Calu3 (cell line): ENCODE results near the gene ZNF609. TPM values are rescaled to one million over a fixed set of nuclear protein-coding genes. Genes with fewer than 3 reads are reported as not detected.

ENCODE experiments used
- BruUV-seq: library from RNA; stranded (reverse); fragments of 400-500 nt; replicated peaks from 2 replicates; lab custom pipeline; 2021; lab: Mats Ljungman, UMichigan
- CTCF ChIA-PET: fragments of 300-600 bp; sonication (Branson Sonifier 250); formaldehyde crosslinking; loops from one replicate; lab custom pipeline; 2022; ENCODE audit warnings: antibody characterized with exemption; lab: Charles Lee
- DNase-seq: peaks from one replicate; pipeline ENCODE4 v3.0.0; 2022
- H3K27ac Mint-ChIP-seq: one replicate; pipeline ENCODE4 v1.8.0; 2022; ENCODE audit warnings: mixed read lengths; ENCODE audit not compliant: unreplicated experiment
- H3K27me3 Mint-ChIP-seq: one replicate; pipeline ENCODE4 v1.8.0; 2022; ENCODE audit warnings: mixed read lengths; ENCODE audit not compliant: unreplicated experiment
- H3K36me3 Mint-ChIP-seq: one replicate; pipeline ENCODE4 v1.8.0; 2022; ENCODE audit warnings: mild to moderate bottlenecking, moderate library complexity, mixed read lengths; ENCODE audit not compliant: insufficient read depth, unreplicated experiment
- H3K4me1 Mint-ChIP-seq: one replicate; pipeline ENCODE4 v1.8.0; 2022; ENCODE audit warnings: mild to moderate bottlenecking, low read depth, mixed read lengths; ENCODE audit not compliant: unreplicated experiment
- H3K4me3 Mint-ChIP-seq: one replicate; pipeline ENCODE4 v1.8.0; 2022; ENCODE audit warnings: mild to moderate bottlenecking, low read depth, moderate library complexity, mixed read lengths; ENCODE audit not compliant: unreplicated experiment
- H3K9me3 Mint-ChIP-seq: one replicate; pipeline ENCODE4 v1.8.0; 2022; ENCODE audit warnings: low read depth, mixed read lengths; ENCODE audit not compliant: unreplicated experiment
- intact Hi-C: fragments of 100-400 bp; cut with micrococcal nuclease; formaldehyde crosslinking; loops from one replicate; pipeline ENCODE4 v1.10.0; 2022; ENCODE audit not compliant: unreplicated experiment
- total RNA-seq: library from RNA; stranded (reverse); gene quantifications from 2 replicates; pipeline ENCODE4 v1.2.3, GENCODE V29; 2022
- TF ChIP-seq, protein P1 (sequence below): fragments of 200-600 bp; IDR thresholded peaks from one replicate; pipeline ENCODE4 v1.8.0; 2022; ENCODE audit warnings: antibody characterized with exemption; ENCODE audit not compliant: unreplicated experiment

The ZNF609 gene
- total RNA-seq, 1 experiment from 2014 or later = 50.6 TPM

DNA sequence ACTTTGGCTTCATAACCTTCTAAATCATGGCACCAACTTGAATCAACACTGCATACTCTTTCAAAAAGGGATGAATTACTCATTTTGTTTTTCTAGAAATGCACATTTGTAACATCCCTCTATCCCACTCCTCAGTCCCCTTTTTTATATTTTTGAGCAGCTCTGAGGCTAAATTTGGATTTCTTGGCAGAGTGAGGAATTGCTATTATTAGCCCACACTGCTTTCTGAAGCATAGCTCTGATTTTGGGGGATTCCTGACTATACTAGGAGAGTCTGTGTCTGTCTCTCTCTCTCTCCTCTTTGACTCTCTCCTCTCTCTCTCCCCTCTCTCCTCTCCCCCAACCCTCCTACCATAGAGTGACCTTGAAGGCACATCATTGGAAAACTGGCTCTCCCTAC is 238.4 kb downstream of the ZNF609 start:
- H3K9me3 Mint-ChIP-seq = no peaks in the 10 kb centered on the region
- DNase-seq = no peak
- intact Hi-C loops = no loop called here
- peaks cover 45% of the 10 kb centered on the region for H3K36me3 Mint-ChIP-seq
- no TSS peak for BruUV-seq
- H3K4me3 Mint-ChIP-seq = no peak overlapping the region
- no peaks in the 10 kb centered on the region for H3K27me3 Mint-ChIP-seq
- TF ChIP-seq, protein P1, sequence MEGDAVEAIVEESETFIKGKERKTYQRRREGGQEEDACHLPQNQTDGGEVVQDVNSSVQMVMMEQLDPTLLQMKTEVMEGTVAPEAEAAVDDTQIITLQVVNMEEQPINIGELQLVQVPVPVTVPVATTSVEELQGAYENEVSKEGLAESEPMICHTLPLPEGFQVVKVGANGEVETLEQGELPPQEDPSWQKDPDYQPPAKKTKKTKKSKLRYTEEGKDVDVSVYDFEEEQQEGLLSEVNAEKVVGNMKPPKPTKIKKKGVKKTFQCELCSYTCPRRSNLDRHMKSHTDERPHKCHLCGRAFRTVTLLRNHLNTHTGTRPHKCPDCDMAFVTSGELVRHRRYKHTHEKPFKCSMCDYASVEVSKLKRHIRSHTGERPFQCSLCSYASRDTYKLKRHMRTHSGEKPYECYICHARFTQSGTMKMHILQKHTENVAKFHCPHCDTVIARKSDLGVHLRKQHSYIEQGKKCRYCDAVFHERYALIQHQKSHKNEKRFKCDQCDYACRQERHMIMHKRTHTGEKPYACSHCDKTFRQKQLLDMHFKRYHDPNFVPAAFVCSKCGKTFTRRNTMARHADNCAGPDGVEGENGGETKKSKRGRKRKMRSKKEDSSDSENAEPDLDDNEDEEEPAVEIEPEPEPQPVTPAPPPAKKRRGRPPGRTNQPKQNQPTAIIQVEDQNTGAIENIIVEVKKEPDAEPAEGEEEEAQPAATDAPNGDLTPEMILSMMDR = no peak
- H3K27ac Mint-ChIP-seq = no peak overlapping the region
- H3K4me1 Mint-ChIP-seq = peaks cover 45% of the 10 kb centered on the region
- CTCF ChIA-PET = no interaction called here

DNA sequence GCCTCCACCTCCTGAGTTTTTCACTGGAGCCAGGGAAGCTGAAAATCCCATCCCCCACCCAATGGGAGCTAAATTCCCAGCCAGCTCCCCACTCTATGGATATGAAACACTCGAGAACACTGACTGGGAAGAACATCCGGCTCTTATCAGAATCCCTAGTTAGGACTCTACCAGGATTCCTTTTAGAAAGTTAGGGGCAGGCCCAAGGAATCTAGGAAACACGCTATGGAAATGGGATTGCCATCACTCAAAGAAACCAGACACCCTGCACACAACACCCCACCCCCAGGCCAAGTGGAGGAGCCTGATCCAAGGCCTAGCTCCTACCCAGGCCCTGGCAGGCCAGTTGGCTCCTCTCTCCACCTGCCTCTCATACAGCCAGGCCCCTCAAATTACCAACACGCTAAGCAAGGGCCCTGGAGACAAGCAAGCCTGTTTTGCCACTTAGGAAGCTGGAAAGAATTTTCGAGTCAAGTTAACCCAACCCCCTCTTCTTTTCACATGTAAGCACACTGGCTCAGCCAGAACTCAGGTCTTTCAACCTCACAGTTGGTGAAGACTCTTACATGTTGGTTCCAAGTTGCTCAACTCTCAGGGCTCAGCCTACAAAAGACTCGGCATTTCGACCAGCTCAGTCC is 239.5 kb downstream of the ZNF609 start:
- intact Hi-C loops = no loop called here
- TF ChIP-seq, protein P1 = no peak
- Mint-ChIP-seq H3K36me3 (peaks cover 36% of the 10 kb centered on the region), H3K4me1 (peaks cover 45% of the 10 kb centered on the region), H3K27me3 (no peaks in the 10 kb centered on the region), H3K27ac (no peak overlapping the region), H3K4me3 (no peak overlapping the region), H3K9me3 (no peaks in the 10 kb centered on the region)
- no peak for DNase-seq
- BruUV-seq = no TSS peak
- CTCF ChIA-PET = interaction anchor here (0.6 kb wide), 1 partner anchor 134 kb away, joined by 3 read pairs; no protein-coding TSS in a partner anchor

DNA sequence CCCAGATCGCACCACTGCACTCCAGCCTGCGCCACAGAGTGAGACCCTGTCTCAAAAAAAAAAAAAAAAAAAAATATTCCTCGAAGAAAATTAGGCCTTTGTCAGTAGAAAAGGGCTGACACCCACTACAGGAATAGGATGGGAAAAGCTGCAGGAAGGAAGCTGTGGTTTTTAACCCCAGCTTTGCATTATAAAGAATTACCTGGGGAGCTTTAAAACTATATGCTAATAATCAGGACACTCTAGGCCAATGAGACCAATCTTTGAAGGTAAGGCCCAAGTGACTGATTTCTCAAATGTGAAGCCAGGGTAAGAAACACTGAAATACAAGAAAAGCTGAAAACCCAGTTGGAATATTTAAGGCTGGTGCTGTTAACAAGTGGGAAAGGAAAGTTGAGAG is 240.7 kb downstream of the ZNF609 start:
- Mint-ChIP-seq H3K9me3 (no peaks in the 10 kb centered on the region), H3K27ac (no peak overlapping the region), H3K36me3 (peaks cover 36% of the 10 kb centered on the region), H3K27me3 (no peaks in the 10 kb centered on the region), H3K4me3 (peak overlapping the region; percentile 69), H3K4me1 (peaks cover 45% of the 10 kb centered on the region)
- DNase-seq = no peak
- intact Hi-C loops = no loop called here
- TF ChIP-seq, protein P1 = no peak
- CTCF ChIA-PET = interaction anchor here (0.6 to 1.0 kb wide), 3 partner anchors 30 to 257 kb away, joined by 6 to 7 read pairs (median 6); no protein-coding TSS in a partner anchor
- no TSS peak for BruUV-seq

DNA sequence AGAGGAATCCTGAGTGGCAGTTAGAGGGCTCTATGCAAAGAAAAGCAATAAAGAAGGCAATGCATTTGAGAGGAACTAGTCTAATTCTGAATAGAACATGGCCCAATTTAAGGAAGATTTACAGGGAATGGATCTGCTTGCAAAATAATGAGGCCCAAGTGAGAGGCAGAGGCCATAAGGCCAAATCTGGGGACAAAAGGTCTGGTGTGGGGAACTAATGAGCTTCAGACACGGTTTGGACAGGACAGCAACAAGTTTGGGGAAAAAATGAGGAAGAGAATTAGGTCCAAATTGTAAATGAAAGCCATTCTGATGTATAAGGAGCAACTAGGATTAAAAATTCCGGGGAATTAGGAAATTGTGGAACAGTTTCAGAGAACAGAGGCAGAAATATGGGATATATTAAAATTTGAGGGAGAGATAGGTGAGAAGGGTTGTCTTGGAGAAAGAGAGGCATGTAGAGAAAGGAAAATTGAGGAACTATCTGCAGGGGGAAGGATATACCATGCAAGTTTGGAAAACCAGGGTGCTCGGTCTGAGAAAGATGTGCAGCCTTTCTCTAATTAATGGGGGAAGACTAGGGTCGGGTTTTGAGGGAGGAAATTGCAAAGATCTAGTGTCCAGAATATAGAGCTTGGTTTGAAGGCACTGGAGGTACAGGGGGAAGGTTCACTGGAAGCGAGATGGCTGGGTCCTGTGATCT is 241.3 kb downstream of the ZNF609 start:
- no peaks in the 10 kb centered on the region for H3K27me3 Mint-ChIP-seq
- TSS peak; percentile 43 for BruUV-seq
- TF ChIP-seq, protein P1 = no peak
- no peaks in the 10 kb centered on the region for H3K9me3 Mint-ChIP-seq
- CTCF ChIA-PET = interaction anchor here (0.5 to 1.0 kb wide), 3 partner anchors 34 to 257 kb away, joined by 3 to 7 read pairs (median 6); no protein-coding TSS in a partner anchor
- DNase-seq = no peak
- peak overlapping the region; percentile 69 for H3K4me3 Mint-ChIP-seq
- H3K36me3 Mint-ChIP-seq = peaks cover 32% of the 10 kb centered on the region
- peak overlapping the region; percentile 59 for H3K27ac Mint-ChIP-seq
- peaks cover 45% of the 10 kb centered on the region for H3K4me1 Mint-ChIP-seq
- intact Hi-C loops = no loop called here
